ENCODE results near the gene GPALPP1.
A peak's percentile ranks its signal among the peaks of the same experiment; 100 is the strongest.
"Not testable (repeated sequence)": the region's sequence is repeated elsewhere in the genome, so short reads cannot be mapped to it uniquely, and the experiment has no call there.

Gene GPALPP1

DNA sequence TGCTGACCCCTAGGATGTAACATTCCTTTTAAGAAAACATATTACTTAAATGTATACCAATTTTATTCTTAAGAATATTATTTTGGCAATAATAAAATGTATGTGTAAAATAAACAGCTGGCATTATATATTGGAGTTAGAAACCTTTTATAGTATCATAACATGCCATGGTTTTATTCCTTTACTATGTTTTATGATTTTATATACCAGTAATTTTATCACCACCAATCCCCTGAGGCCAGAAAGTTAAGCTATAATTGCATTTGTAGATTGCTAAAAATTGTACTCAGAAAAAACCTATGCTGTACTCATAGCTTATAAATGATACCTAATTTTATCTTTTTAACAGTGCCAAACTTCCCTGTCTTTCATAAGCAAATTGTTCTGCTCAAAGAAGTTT is 17.9 kb downstream of the GPALPP1 start:
- no peak for DNase-seq (ENCODE audit: low spot score)

DNA sequence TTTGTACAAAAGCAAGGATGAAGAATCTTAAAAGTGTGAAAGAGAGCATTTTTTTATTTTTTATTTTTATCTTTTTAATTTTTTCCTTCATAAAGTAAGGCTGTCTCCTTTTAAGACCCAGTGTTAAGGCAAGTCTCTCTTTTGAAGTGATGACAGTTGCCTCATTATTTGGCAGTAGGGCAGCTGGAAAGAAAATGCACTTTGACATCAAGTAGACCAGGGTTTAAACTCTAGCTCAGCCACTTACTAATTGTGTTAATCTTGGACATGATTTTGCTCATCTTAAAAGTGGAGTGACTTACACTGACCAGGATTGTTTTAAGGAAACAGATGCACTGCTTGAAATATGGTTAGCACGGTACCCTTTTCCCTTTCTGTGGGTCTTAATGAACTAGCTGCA is 18.5 kb downstream of the GPALPP1 start:
- no peak for DNase-seq (ENCODE audit: low spot score)

DNA sequence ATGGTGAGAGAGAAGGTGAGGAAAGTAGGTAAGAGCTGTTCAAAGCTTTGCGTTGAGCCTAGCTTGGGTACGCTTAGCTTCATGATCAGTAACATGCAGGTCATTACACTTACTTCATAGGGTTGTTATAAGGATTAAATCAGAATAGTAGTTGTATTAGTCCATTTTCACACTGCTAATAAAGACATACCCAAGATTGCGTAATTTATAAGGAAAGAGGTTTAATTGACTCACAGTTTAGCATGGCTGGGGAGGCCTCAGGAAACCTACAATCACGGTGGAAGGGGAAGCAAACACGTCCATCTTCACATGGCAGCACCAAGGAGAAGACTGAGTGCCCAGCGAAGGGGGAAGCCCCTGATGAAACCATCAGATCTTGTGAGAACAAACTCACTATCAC is 21.9 kb downstream of the GPALPP1 start:
- DNase-seq (ENCODE audit: low spot score): no peak

DNA sequence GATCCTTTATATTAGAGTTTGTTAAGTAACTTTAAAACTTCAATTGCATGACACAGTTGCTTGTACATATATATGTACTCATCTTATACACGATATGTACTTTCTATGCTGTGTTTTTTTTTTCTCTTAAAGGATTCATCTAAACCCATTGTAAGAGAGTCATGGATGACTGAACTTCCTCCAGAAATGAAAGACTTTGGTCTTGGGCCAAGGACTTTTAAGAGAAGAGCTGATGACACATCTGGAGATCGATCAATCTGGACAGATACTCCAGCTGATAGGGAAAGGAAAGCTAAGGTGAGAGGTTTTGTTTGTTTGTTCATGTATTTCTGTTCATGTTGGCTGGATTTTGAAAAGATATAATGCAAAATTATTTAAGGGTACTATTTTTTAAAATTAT is 26.0 kb downstream of the GPALPP1 start:
- DNase-seq (ENCODE audit: low spot score): no peak

DNA sequence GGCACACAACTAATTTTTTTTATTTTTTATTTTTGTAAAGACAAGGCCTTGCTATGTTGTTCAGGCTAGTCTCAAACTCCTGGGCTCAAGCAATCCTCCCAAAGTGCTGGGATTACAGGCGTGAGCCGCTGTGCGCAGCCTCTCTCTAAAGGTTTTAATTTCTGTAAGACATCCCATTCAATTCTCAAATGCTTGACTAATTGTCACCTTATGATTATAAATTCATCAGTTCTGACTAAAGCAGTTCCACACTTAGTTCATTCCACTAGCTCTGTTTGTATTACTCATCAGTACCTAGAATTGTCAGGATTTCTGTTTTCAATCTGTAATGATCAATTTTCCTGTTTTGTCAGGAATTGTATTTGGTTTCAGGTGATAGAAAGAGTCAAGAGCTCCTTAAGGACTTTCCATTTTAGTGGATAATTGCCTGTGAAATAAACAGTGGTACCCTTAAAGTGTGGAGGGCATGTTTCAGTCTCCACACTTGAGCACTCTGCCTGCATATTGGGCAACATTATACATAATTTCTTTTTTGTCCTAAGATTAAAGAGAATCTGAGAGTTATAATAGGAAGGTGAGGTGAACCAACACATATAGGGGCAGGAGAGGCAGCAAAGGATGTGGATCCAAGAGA is 27.6 kb downstream of the GPALPP1 start:
- no peak for DNase-seq (ENCODE audit: low spot score)

DNA sequence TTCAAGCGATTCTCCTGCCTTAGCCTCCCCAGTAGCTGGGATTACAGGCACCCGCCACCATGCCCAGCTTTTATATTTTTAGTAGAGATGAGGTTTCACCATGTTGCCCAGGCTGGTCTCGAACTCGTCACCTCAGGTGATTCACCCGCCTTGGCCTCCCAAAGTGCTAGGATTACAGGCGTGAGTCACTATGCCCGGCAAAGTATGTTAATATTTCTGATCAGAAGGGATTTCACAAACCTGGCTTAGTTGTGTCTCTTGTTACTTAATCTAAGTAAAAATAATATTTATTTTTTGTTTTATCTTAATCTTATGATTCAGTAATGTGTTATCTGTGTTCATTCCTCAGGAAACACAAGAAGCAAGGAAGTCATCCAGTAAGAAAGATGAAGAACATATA is 30.6 kb downstream of the GPALPP1 start:
- DNase-seq (ENCODE audit: low spot score): not testable (repeated sequence)

DNA sequence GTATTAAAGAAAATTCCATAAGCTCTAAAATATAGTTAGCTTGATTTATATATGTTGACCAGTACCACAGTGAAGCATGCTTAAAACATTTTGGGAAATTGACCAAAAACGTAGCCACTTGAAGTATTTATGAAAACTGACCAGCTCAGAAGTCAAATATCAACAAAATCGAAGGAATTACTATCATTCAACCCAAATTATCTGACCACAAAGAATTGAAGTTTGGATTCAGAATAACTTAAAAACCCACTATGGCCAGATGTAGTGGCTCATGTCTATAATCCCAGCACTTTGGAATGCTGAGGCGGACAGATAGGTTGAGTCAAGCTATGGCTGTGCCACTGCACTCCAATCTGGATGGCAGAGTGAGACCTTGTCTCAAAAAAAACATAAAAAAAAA is 31.9 kb downstream of the GPALPP1 start:
- no peak for DNase-seq (ENCODE audit: low spot score)

DNA sequence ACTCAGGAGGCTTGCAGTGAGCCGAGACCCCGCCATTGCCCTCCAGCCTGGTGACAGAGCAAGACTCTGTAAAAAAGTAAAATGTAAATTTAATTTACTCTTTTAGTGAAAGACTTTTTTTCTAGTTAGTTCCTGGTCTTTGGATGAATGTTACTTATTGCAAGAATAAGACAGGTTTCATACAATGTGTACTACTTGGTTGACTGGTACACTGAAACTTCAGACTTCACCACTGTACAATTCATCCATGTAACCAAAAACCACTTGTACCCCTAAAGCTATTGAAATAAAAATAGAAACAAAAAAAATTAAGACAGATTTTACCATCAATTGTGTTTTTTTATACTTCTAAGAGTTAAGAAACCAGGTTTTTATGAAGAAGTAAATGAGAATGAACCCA is 35.5 kb downstream of the GPALPP1 start:
- DNase-seq (ENCODE audit: low spot score): no peak

DNA sequence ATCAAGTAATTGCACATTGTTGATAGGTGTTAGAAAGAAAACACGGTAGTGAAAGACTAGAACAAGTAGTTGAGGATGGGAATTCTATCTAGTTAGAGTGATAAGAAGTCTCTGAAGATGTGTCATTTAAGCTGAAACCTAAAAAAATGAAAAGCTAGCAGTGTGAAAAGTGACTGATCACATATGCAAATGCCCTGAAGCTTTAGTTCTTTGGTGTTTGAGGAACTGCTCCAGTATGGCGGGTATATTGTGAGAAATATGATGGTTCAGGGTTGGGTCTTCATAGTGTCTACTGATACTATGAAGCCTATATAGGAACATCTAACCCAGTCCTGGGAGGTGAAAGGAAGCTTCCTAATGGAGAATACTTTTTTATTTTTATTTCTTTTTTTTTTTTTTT is 45.0 kb downstream of the GPALPP1 start:
- DNase-seq (ENCODE audit: low spot score): no peak

DNA sequence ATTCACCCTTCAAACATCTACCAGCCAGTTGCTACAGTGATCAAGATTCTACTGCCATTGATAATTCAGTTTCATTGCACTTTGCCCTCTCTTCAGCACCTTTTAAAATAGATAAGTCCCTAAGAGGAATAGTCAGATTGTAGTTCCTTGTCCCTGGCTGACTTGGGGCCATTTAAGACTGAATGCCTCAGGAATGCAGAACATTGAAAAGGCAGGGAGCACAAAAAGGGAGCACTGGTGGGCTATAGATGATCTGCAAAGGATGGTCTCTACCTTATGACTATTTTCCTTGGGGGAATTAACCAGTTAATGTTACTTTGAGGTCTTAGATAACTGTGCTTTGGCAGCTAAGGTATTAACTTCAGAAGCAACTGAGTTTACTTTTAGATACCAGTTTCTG is 46.9 kb downstream of the GPALPP1 start:
- no peak for DNase-seq (ENCODE audit: low spot score)

DNA sequence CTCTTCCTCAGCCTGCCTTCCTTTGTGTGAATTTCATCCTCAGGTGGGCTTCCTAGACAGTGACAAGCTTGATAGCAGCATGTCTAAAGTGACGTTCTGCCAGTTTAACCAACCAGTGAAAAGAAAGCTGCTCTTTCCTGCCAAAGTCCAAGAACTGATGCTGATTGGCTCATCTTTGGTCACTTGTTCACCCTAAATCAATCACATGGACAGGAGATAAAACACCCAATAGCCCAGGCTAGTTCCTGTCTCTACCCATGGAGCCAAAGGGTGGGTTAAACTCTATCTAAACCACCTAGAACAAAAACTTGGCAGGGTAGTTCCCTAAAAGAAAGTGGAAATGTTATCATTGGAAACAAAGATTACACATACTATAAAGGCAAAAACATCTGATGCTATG is 50.8 kb downstream of the GPALPP1 start:
- DNase-seq (ENCODE audit: low spot score): no peak

DNA sequence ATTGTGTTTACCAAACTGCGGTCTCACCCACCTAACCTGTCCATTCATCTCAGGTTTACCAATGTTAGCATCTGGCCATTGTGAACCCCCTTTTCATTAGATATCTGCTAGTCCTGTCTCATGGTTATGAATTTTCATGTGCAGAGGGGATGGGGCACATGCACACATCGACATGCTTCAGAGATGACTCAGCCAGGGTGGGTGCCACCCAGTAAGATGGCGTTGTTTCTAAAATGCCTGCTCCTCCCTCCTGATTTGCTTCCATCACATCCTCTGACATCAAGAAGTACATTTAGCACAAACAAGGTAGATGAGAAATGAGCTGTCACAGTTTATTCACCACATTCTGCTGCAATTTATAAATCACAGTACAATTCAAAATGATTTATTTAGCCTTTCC is 51.3 kb downstream of the GPALPP1 start:
- no peak for DNase-seq (ENCODE audit: low spot score)

DNA sequence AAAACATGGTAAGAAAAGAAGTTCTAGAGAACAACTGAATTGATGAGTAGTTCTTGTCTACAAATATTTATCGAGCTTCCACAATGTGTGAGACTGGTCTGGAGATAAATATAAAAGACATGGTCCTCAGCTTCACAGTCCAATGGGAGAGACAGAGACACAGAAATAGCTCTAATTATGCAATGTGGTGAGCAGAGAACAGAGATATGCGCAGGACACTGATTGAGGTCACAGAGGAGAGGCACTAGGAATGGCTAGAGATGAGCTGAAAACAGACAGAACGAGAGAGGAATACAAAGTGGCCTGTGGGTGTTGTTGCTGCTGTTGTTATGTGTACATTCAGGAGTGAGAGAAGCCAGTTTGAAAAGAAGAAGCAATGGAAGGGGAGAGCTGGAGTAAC is 53.2 kb downstream of the GPALPP1 start:
- no peak for DNase-seq (ENCODE audit: low spot score)

DNA sequence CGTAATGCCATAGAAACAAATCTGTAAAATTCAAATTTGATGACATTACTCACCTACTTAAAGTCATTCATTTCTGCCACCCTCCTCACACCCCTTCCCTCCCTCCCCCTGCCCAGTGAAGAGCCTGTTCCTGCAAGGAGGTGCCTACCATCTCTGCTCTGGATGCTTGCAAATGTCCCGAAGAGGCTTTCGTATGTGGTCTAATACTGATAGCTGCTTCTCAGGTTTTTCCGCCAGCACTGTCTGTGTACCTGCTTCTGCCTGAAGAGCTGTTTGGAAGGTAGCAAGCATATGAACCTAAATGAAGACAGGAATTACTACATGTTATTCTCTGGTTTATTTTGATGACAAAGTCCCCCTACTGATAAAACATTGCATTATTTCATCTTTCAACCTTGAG is 57.1 kb downstream of the GPALPP1 start:
- DNase-seq (ENCODE audit: low spot score): no peak

DNA sequence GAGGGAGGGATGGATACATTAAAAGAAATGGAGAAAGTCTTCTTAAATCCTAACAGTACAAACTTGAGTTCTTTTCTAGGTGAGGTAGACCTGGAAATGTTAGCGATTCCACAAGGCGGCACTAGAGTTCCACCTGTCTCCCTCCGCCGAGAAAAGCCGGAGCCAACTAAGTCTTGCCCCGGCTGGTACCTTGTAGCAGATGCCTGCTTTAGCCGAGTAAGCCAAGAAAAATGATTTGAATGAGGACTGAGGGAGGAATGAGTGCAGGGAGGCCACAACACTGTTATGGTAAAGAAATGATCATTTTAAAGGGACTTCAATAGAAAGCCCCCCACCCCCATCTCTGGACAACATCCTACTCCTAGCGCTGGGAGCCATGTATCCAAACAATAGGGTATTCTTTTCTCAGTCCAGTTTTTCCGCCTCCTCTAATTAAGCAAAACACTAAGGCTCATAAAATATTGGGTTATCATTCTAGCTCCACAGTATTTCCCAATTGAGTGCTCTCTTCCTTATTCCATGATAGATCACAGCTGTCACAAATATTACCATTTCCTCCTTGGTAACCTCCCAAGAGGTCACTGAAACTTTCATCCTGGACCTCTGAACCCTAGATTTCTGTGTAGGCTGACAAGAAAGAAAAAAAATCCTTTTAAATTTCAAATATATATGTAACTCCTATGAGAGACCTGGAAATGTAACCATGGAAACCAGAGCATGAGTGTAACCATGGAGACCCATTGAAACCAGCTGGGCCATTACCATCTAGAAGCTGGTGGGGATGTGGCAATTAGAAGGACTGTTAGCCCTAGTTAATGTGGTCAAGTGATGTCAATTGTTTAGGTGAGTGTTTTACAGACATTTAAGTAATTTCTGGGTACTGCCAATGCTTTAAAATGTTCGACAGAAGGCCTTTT is 58.3 kb downstream of the GPALPP1 start:
- DNase-seq (ENCODE audit: low spot score): peak; percentile 89

DNA sequence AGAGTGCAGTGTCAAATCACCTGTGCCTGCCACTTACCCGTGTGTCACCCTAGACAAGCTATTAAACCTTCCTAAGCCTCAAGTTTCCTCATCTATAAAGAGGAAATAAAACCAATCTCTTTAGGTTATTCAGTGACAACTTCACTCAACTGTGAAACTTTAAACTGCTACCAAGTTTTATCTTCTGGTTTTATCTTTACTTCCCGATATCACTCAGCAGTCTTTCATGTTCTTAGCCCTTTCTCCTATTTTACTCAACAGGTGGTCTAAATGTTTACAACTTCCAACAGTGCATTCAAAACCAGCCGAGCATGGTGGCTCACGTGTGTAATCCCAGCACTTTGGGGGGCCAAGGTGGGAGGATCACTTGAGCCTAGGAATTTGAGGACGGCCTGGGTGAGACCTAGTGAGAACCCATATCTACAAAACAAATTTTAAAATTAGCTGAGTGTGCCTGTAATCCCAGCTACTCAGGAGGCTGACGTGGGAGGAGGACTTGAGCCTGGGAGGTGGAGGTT is 59.6 kb downstream of the GPALPP1 start:
- no peak for DNase-seq (ENCODE audit: low spot score)

DNA sequence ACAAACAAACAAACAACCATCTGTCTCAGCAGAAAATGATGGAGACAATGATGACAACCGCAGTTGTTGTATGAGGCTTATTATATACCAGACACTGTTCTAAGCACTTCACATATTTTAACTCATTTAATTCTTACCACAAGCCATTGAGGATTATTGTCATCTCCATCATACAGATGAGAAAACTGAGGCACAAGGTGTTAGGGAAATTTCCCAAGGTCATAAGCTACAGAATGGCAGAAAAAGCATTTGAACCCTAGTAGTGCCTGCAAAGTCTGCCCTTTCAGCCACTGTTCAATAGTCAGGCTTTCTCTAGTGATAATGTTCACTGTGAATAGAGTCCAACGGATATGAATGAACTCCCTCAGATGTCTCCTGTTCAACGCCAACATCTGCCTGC is 60.1 kb downstream of the GPALPP1 start:
- DNase-seq (ENCODE audit: low spot score): no peak

DNA sequence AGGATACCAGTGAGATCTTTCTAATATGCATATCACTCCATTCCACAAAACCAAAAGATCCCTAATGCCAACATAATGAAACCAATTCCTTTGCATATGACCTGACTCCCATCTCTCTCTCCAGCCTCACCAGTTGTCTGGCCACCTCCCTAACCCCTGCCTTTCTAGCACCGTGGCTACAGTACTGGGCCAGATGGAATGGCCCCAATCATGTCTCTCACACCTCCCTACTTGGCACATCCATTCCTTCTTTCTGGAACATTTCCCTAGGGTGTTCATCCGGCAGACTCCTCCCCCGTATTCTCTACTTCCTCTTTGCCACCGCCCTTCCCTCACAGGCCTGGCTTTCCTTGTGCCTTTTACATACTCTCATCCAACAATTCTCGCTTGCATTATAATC is 62.0 kb downstream of the GPALPP1 start:
- no peak for DNase-seq (ENCODE audit: low spot score)

DNA sequence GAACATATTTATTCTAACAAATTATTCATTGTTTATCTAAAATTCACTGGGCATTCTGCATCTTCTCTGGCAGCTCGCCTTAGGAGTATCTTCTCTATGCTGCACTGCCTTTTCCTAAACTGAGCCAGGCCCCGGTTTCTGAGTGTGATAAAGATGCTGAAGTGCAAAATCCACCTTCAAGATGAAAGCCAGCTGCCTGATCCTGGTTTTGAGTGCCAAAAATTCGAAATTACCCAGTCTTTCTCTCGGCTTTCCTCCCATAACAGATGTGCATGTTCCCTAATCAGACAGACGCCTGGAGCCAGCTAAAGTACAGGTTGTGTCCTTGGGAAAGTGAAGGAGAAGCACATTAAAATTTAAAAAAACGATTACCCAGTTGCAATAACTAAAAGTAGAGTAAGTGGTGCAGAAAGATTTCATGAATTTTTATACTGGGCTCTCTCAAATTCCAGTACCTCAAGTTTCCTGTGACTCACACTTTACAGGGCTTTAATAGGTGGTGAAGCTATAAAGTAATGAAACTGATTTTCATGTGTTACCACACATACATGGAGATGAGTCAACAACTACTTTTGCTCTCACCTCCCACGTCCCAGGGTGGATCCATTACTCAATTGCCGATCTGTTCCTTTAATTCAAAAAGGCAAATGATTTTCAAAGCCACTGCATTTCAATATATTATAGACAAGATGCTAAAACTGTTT is 66.0 kb downstream of the GPALPP1 start:
- DNase-seq (ENCODE audit: low spot score): peak; percentile 79

DNA sequence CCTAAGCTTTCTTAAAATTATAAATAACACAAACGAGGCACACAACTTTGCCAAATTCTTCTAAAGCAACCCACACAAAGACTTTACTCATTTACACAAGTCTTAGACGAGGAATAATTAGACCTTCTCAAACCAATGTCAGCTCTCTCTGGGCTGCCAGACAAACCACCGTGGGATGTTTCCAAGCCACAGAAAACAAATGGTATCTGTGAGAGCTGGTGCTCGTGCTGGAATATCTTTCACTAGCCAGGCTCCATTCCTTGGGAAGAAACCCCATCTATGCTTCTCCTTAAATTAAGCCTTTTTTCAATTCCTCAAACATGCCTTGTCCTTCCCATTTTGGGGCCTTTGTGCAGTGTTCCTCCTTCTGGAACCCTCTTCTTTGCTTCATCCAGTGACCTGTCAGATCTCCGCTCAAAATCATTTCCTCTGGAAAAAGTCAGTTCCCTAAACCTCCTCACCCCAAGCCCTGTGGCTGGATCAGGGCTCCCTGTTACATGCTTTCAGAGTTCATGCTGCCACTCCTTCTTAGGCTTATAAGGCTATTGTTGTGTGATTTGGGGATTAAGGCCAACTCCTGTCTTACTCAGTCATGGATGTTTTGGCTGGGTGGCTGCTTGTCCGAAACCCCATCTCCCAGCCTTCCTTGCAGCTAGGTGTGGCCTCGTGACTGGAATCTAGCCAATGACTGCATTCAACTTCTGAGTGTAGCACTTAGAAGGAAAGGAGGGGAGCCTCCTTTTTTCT is 66.7 kb downstream of the GPALPP1 start:
- peak; percentile 58 for DNase-seq (ENCODE audit: low spot score)

DNA sequence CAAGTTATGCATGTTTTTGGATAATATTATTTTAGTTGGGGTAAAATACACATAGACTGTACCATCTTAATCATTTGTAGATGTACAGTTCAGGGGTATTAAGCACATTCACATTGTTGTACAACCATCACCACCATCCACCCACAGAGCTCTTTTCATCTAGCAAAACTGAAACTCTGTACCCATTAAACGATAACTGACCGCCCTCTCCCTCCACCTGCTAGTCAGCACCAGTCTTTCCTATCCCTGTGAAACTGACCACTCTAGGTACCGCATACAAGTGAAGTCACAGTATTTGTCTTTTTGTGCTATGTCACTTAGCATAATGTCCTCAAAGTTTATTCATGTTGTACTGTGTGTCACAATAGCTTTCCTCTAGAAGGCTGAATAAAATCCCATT is 70.7 kb downstream of the GPALPP1 start:
- DNase-seq (ENCODE audit: low spot score): no peak

DNA sequence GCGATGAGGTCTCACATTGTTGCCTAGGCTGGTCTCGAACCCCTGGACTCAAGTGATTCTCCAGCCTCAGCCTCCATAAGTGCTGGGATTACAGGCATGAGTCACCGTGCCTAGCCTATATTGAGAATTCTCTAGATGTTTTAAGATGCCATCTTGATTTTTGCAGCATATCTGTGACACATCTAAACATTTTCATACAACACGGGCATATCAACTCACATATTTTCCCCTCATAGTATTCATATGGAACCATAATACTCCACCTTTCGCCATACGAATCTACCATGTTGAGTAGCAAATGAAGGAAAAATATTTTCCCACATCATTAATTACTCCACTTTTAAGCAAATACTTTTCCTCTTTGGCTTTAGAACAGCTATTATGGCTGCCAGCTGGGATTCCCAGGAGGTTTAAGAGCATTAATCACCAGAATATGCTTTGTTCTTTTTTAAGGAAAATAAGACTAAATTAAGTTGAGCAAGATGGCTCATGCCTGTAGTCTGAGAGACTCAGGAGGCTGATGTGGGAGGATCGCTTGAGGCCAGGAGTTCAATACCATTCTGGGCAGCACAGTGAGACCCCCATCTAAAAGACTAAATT is 74.0 kb downstream of the GPALPP1 start:
- no peak for DNase-seq (ENCODE audit: low spot score)
